Lung (tissue), 12 donors: ENCODE data around the gene SPIRE1. TPM values are rescaled to one million over a fixed set of nuclear protein-coding genes. Genes with fewer than 3 reads are reported as not detected.

Source experiments
- ATAC-seq: fragments of 200-7000 bp; cut with Tn5 transposase; one replicate; pipeline ENCODE4 v1.9.1; 2020; ENCODE audit warnings: moderate number of reproducible peaks; ENCODE audit not compliant: insufficient read depth, low FRiP score
- DNase-seq, 3 donors: peaks; one replicate each; pipeline ENCODE4 v3.0.0-alpha.2; 2013 to 2017
- H3K27ac ChIP-seq, 2 donors: one replicate each; pipeline ENCODE4 v1.5.1; 2013; ENCODE audit warnings: mild to moderate bottlenecking in 2 of 2, moderate library complexity in 2 of 2, control low read depth in 1 of 2, inconsistent platforms in 1 of 2, low read depth in 1 of 2, low read length in 1 of 2
- H3K27me3 ChIP-seq, 3 donors: one replicate each; pipeline ENCODE4 v1.5.1; 2013; ENCODE audit warnings: low read length in 2 of 3; ENCODE audit not compliant: control insufficient read depth in 3 of 3, insufficient read depth in 3 of 3
- H3K36me3 ChIP-seq, 4 donors: one replicate each; pipeline ENCODE4 v1.5.1; 2013; ENCODE audit warnings: low read length in 4 of 4, mild to moderate bottlenecking in 1 of 4, moderate library complexity in 1 of 4; ENCODE audit not compliant: control insufficient read depth in 4 of 4, insufficient read depth in 4 of 4
- H3K4me1 ChIP-seq, 5 donors: one replicate each; pipeline ENCODE4 v1.5.1; 2013; ENCODE audit warnings: low read length in 5 of 5, mild to moderate bottlenecking in 2 of 5, moderate library complexity in 1 of 5; ENCODE audit not compliant: control insufficient read depth in 5 of 5, insufficient read depth in 5 of 5
- H3K4me3 ChIP-seq: one replicate; pipeline ENCODE4 v1.5.1; 2013; ENCODE audit warnings: mild to moderate bottlenecking, control low read depth, moderate library complexity
- H3K9ac ChIP-seq, 2 donors: one replicate each; pipeline ENCODE4 v1.5.1; 2013; ENCODE audit warnings: low read length in 2 of 2, control low read depth in 1 of 2; ENCODE audit not compliant: insufficient read depth in 1 of 2
- H3K9me3 ChIP-seq, 4 donors: one replicate each; pipeline ENCODE4 v1.5.1; 2013; ENCODE audit warnings: low read length in 3 of 4, mild to moderate bottlenecking in 1 of 4, moderate library complexity in 1 of 4; ENCODE audit not compliant: control insufficient read depth in 4 of 4, insufficient read depth in 3 of 4
- WGBS, 2 donors: extraction: QIAGEN DNeasy Blood & Tissue Kit; methylation state at CpG; one replicate each; pipeline ENCODE4 v1.1.7; 2013; 5-methylcytosine and 5-hydroxymethylcytosine counted together
- polyA plus RNA-seq, 2 donors: library from polyadenylated mRNA; stranded (reverse); fragments of 200-250 nt; gene quantifications; one replicate each; pipeline ENCODE4 v1.2.1, GENCODE V29; 2013
- total RNA-seq, 2 donors: library from RNA; depleted of rRNA in 1 of 2; stranded (reverse); fragments of >200 nt in 1 of 2; gene quantifications; one replicate each; pipeline ENCODE4 v1.2.1, GENCODE V29; 2014 to 2021
- TF ChIP-seq, protein P1 (sequence below): IDR thresholded peaks from 2 replicates; pipeline ENCODE4 v1.5.1; 2012; ENCODE audit warnings: mild to moderate bottlenecking; ENCODE audit errors: control extremely low read depth, extremely low read depth
- donor health status: control.
- donor health status: control.
- donor health status: Bipolar disorder and iron deficiency.
- donor health status: healthy.
- donor health status: DM: yes; HTN: yes; CAD: no.

Gene SPIRE1
- total and polyA plus RNA-seq, 4 donors: 8.7 to 34.0 (median 14.8) TPM

DNA sequence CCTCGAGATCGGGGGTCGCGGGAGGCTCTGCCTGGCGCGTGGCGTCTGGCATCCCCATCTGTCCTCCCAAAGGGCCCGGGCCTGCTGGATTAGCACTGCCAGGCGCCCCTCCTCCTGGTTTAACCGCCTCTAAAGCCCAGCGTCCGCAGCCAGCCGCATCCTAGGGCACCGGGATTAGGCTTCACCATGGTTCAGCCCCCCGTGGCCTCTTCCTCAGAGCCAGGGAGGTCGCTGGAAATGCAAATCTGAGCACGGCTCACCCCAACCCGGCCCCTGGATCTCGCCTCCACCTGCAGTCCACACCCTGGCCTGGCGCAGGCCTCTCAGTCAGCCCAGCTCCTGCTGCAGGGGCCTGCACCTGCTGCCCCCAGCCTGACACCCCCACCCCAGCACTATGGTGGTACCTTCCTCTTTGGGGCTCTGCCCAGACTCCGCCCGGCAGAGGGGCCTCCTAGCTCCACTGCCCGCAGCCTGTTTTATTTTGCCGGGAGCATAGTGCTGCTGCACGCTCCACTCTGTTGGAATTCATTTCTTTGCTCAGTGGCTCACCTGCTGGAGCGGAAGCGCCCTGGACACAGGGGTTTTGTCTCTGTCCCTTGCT is 237.0 kb downstream of the SPIRE1 start:
- ATAC-seq (no peak), DNase-seq (peak; percentile 40 to 47 (median 40))
- Histone ChIP-seq H3K27me3 (no peaks in the 10 kb centered on the region), H3K27ac (no peak overlapping the region), H3K9ac (no peak overlapping the region), H3K4me1 (peaks cover 0 to 8% (median 0%) of the 10 kb centered on the region in 5 donors), H3K36me3 (no peaks in the 10 kb centered on the region), H3K9me3 (no peaks in the 10 kb centered on the region), H3K4me3 (no peak overlapping the region)
- WGBS, 2 donors: 28 to 46% methylated on average over 27 of the region's 27 CpGs
- TF ChIP-seq, protein P1, sequence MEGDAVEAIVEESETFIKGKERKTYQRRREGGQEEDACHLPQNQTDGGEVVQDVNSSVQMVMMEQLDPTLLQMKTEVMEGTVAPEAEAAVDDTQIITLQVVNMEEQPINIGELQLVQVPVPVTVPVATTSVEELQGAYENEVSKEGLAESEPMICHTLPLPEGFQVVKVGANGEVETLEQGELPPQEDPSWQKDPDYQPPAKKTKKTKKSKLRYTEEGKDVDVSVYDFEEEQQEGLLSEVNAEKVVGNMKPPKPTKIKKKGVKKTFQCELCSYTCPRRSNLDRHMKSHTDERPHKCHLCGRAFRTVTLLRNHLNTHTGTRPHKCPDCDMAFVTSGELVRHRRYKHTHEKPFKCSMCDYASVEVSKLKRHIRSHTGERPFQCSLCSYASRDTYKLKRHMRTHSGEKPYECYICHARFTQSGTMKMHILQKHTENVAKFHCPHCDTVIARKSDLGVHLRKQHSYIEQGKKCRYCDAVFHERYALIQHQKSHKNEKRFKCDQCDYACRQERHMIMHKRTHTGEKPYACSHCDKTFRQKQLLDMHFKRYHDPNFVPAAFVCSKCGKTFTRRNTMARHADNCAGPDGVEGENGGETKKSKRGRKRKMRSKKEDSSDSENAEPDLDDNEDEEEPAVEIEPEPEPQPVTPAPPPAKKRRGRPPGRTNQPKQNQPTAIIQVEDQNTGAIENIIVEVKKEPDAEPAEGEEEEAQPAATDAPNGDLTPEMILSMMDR: no peak

DNA sequence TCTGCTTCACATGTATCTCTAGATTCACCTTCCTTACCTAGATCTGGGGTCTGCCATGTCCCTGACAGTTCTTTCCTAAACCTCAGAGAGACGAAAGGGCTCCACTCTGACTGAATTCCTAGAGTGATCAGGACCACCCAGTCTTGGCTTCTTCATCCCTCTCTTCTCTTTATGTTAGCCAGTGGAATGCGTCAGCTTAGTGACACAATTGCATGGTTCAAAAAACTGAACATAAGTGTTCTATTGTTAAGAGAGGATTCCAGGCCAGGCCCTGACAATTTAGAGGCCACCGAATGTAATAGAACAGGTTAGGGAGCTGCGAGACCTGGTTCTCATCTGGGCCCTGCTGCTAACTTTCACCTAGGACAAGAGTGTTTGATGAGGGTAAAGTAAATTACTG is 240.2 kb downstream of the SPIRE1 start:
- peak in 1 of 3 donors; percentile 26 for DNase-seq
- H3K27ac ChIP-seq: no peak overlapping the region
- 94% methylated on average over 4 of the region's 4 CpGs for WGBS, 2 donors
- H3K27me3 ChIP-seq: no peaks in the 10 kb centered on the region
- no peak for ATAC-seq
- no peak overlapping the region for H3K9ac ChIP-seq
- no peak overlapping the region for H3K4me3 ChIP-seq
- H3K9me3 ChIP-seq: no peaks in the 10 kb centered on the region
- TF ChIP-seq, protein P1: no peak
- no peaks in the 10 kb centered on the region for H3K36me3 ChIP-seq
- peaks cover 0 to 14% (median 0%) of the 10 kb centered on the region in 5 donors for H3K4me1 ChIP-seq

DNA sequence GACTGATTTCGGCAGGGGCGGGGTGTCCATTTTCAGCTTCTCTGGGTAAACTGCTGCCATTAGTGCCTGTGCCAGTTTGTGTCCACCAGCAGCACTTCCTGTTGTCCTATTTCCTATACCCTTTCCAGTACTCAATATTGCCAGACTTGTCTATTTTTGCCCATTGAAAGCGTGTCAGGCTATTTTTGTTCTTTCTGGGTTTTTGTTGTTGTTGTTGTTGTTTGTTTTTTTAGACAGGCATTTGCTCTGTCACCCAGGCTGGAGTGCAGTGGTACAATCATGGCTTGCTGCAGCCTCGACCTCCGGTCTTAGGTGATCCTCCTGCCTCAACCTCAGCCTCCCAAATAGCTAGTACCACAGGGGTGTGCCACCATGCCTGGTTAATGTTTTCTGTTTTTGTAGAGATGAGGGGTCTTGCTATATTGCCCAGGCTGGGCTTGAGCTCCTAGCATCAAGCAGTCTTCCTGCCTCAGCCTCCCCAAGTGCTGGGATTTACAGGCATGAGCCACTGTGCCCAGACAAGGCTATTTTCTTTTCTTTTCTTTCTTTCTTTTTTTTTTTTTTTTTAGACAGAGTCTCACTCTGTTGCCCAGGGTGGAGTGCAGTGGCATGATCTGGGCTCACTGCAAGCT is 241.7 kb downstream of the SPIRE1 start:
- H3K27ac ChIP-seq: peak overlapping the region in 1 of 2 donors; percentile 39
- 81 to 85% methylated on average over 5 of the region's 5 CpGs for WGBS, 2 donors
- no peak overlapping the region for H3K4me3 ChIP-seq
- H3K9ac ChIP-seq: no peak overlapping the region
- no peak for ATAC-seq
- H3K9me3 ChIP-seq: no peaks in the 10 kb centered on the region
- no peak for DNase-seq
- peaks cover 0 to 16% (median 0%) of the 10 kb centered on the region in 5 donors for H3K4me1 ChIP-seq
- H3K27me3 ChIP-seq: no peaks in the 10 kb centered on the region
- no peaks in the 10 kb centered on the region for H3K36me3 ChIP-seq
- TF ChIP-seq, protein P1: no peak
